HG03432 (cell line): ENCODE data around the gene CNTN5.
A peak's percentile ranks its signal among the peaks of the same experiment; 100 is the strongest.
"Not testable (repeated sequence)": the region's sequence is repeated elsewhere in the genome, so short reads cannot be mapped to it uniquely, and the experiment has no call there.

ENCODE experiments used
- ATAC-seq: cut with Tn5 transposase; IDR thresholded peaks from one replicate; pipeline ENCODE4 v1.9.1; 2021; ENCODE audit warnings: mild to moderate bottlenecking, moderate library complexity; ENCODE audit not compliant: unreplicated experiment

Gene CNTN5

GRCh38 chr11:99268886-99269285 is 248.1 kb downstream of the CNTN5 start:
- no peak for ATAC-seq

DNA sequence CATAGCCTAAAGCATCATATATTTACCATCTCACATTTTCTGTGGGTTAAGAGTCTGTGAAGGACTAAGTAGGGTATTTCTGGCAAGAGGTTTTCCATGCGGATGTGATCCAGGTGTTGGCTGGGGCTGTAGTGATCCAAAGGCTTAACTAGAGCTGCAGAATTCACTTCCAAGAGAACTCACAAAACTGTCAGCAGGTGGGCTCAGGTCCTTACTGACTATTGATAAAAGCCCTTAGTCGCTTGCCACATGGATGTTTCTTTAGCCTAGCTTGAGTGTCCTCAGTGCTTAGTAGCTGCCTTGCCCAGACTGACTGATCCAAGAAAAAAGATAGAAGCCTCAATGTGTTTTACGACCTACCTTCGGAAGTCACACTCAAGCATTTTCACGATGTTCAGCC is 250.8 kb downstream of the CNTN5 start:
- ATAC-seq, result no peak

GRCh38 chr11:99275521-99275920 is 254.8 kb downstream of the CNTN5 start:
- peak; percentile 51 for ATAC-seq

DNA sequence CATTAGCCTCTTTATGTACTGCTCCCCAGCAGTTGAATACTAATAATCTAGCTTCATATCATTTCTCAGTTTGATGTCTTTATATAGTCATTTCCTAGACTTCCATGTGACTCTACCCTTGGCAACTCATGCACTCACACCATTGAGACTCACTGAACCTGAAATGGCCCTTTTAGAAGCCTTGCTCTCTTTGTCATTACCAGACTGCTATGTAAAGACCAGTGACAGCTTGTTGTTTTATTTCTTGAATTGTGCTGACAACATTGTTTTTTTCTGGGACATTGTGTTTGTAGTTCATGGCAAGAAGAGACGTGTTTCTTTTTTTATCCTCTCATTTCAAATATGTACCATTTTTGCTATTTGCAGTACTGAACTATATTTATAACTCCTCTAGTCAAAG is 256.5 kb downstream of the CNTN5 start:
- ATAC-seq, result no peak

GRCh38 chr11:99279266-99279665 is 258.5 kb downstream of the CNTN5 start:
- no peak for ATAC-seq

- no peak for ATAC-seq
Measured at GRCh38 chr11:99281331-99281730, 260.6 kb downstream of the CNTN5 start.

- ATAC-seq, result not testable (repeated sequence)
Measured at GRCh38 chr11:99297925-99298324, 277.2 kb downstream of the CNTN5 start.

- ATAC-seq, result no peak
Measured at GRCh38 chr11:99307510-99308088, 286.9 kb downstream of the CNTN5 start.

DNA sequence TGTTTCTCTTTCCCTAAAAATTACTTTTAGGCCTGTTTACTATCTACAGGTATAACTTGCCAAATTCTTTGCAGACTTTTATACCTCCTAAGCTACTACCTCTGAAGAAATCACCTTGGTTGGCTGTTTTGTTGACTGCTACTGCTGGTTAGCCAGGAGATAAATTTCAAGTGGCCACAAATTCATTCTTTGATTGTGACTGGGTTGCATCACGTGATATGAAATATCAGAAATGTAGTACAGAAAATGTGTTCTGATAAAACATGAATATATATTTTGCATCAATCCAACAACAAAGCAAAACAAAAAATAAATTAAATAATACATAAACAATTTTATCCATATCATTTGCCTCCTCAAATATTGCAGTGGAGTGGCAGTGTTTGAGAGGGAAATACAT is 291.1 kb downstream of the CNTN5 start:
- ATAC-seq, result no peak

DNA sequence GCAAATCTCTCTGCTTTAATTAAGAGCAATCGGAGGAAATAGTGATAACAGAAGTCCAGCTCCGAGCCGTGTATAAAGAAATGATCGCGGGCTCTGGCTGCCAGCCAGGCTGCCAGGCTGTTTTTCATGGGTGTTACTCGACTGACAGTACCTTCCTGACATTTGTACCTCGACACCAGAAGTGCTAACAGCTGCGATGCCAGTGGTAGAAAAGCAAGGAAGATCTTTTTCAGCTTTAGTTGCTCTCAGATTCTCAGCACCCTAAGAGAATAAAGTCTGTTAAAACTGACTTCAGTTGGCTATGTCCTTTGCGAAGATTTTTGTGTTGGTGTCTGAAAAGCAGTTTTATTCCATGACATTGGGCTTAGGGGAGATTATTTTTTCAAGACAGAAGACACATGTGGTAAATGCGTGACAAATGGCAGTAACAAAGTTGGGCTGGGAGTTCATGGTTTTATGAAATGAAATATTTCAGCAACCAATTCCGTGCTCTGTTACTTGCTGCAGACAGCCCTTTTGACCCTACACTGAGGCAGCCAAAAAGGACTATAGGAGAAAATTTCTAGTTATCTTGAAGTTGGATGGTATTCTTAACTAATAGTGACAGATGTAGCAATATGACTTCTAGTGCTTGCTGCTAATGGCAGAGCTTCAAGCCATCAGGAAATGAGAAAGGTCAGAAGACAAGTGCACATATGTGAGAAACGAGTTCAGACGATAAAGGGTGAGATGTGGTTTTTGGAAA is 296.2 kb downstream of the CNTN5 start:
- ATAC-seq, result no peak

- no peak for ATAC-seq
Measured at GRCh38 chr11:99320769-99321290, 300.1 kb downstream of the CNTN5 start.

GRCh38 chr11:99325847-99326246 is 305.1 kb downstream of the CNTN5 start:
- no peak for ATAC-seq

DNA sequence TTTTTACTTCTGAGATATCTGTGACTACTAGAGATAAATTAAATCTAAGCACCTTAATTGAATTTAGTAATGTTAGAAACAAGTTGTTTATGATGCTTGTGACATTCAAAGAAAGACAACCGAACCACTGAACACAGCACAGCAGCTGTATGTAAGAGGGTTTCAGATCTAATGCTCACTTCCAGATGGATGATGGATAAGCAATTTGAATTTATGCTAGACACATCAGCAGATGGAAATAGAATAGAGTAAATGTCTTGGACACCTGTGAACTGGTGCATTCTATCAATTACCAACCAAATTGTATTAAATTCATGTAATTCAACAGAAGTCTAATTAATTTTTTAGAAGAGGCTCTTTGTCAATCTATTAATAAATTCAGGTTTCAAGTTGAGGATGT is 306.3 kb downstream of the CNTN5 start:
- ATAC-seq, result no peak

GRCh38 chr11:99327527-99327926 is 306.8 kb downstream of the CNTN5 start:
- no peak for ATAC-seq

- ATAC-seq, result no peak
Measured at GRCh38 chr11:99333621-99334020, 312.9 kb downstream of the CNTN5 start.

GRCh38 chr11:99343117-99343516 is 322.4 kb downstream of the CNTN5 start:
- ATAC-seq, result no peak

- no peak for ATAC-seq
Measured at GRCh38 chr11:99349151-99349673, 328.5 kb downstream of the CNTN5 start.

DNA sequence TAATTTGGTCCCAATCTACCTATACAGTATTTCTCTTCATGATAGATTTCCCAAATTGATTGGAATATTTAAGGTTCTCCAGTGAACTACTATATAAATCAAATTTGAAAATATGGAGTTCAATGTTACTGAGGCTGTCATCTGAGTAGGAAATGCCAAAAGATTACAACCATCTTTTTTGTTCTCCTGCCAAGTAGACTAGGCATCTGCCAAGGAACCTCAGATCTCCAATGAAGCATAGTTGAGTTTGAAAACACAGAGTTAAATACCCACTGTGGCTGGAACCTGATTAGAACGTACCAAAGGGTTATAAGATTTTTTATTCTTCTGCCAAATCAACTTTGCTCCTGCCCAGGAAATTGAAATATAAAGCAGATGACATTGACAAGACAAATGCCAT is 330.9 kb downstream of the CNTN5 start:
- no peak for ATAC-seq

DNA sequence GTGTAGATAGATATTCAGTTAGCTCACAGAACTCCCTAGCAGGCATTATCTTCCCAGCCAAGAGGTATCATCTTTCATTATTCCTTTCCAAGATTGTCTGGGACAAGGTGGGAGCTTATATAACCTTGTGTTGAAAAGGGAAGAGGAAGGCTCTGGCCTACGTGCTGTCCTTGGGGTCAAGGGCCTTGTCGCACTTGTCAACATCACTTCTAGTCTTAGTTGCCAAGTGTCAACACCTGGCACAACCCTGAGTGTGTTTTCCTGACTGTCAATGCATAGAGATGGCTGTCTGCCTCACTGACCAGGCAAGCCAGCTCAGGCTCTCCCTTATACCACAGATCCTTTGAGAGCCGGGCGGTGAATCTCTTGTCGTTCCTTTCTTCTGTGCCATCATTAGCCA is 331.9 kb downstream of the CNTN5 start:
- no peak for ATAC-seq

DNA sequence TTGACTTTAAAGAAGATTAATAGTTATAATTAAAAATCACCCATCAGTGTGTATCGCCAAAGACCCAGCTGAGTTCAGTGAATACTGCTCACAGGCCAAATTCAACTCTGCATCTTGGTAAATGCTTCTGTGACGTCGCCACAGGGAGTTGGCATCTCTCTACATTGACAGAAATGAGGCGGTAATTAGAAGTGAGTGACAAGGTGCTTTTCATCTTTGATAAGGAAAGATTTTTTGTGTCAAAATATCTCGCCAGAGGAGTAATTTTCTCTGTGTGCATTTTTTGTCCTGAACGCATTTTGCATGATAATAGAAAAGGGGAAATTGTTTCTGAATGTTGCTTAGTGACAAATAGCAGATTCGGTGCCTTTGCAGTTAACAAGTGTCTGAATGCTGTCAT is 345.8 kb downstream of the CNTN5 start:
- ATAC-seq, result no peak

DNA sequence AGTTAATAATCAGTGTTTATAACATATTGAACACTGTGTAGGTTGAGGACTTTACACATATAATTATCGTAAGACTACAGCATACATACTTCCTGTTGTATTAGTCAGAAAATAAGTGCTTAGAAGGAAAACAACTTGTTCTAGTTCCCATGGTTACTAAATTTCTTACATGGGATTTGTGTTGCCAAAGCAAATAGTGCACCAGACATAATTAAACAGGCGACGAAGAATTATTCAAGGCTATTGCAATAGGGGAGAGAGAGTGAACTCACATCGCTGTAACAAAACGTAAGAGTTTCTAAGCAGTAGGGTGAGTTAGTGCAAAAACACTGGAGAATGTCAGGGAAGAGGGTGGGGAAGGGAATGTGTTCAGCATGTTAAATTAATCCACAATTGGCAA is 347.8 kb downstream of the CNTN5 start:
- ATAC-seq, result no peak

- no peak for ATAC-seq
Measured at GRCh38 chr11:99370549-99371216, 349.9 kb downstream of the CNTN5 start.
